ENCODE data around the gene MAST1.
"Not testable (repeated sequence)": the region's sequence is repeated elsewhere in the genome, so short reads cannot be mapped to it uniquely, and the experiment has no call there.

Gene MAST1

DNA sequence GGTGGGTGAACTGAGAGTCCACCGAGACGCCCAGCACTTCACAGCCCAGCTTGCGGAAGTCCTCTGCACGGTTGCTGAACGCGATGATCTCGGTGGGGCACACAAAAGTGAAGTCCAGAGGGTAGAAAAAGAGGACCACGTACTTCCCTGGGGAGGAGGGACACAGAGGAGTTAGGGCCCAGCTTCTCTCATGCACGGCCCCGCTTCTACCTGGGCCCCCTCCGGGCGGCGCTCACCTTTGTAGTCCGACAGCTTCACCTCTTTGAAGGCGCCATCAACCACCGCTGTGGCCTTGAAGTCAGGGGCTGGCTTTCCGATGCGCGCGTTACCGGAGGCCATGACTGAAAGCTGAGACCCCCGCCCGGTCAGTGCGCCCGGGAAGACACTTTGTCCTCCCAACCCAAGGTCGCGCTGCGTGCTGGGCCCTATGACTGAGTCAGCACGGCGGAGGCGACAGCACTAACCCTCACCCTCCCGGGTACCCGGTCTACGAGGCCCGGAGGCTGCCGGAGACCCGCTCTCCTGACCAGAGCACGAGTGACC, 37.3 kb upstream of the MAST1 start:
- H3K27ac ChIP-seq: peak overlapping the region; percentile 92
- H3K9me3 ChIP-seq: no peaks in the 10 kb centered on the region
- peak overlapping the region; percentile 90 for H3K4me3 ChIP-seq
- peak overlapping the region; percentile 87 for H3K4me2 ChIP-seq
- no peak for TF ChIP-seq Cebpa-rat (IDR thresholded peaks at IDR 0.05)
- peaks cover 41% of the 10 kb centered on the region for H3K36me3 ChIP-seq
- H3K9ac ChIP-seq: peak overlapping the region; percentile 97
- H3K27me3 ChIP-seq: no peaks in the 10 kb centered on the region
- H4K20me1 ChIP-seq: peaks cover 21% of the 10 kb centered on the region
- peaks cover 53% of the 10 kb centered on the region for H3K4me1 ChIP-seq

DNA sequence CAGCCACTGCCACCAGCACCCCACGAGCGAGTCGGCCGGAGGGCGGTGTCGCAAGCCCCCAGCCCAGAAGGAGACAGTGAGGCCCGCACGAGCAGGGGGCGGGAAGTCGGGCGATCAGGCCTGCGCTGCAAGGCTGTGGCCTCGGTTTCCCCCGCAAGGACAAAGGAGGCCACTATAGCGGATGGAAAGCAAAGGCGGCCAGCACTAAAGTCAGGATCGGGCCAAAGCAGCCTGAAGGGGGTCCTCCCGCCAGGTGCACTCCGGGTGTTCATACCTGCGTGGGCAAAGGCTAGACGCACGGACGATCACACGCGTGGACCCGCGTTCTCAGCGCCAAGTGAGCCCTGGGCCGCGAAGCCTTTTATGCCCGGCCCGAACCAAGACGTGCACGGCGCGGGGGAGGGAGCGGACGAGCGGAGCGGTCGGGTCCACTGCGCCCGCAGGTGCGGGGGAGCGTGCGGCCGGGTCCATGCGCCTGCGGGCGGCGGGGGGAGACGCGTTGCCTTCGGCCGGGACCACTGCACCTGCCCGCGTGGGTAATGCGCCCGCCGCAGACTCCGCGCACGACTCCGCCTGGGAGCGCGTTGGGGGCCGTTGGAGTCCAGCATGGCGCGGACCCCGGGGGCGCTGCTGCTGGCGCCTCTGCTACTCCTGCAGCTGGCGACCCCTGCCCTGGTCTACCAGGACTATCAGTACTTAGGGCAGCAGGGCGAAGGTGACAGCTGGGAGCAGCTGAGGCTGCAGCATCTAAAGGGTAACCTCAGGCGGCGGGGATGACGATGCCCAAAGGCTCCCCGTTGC, 36.6 kb upstream of the MAST1 start, which contains the start of the genes PRDX2 and THSD8:
Gene PRDX2, minus strand, starts transcription at position 335 of the 801 bp plus-strand sequence. CDS start 539 bp downstream, outside the sequence.
Gene THSD8, plus strand, starts transcription at position 604 of the 801 bp plus-strand sequence. Its CDS starts 3 bp downstream, at position 607.
- H3K4me2 ChIP-seq: peak within 1 kb of the TSS; percentile 87
- H3K27ac ChIP-seq: peak within 1 kb of the TSS; percentile 92
- TF ChIP-seq Cebpa-rat (IDR thresholded peaks at IDR 0.05): no peak
- peak within 1 kb of the TSS; percentile 97 for H3K9ac ChIP-seq
- H3K27me3 ChIP-seq: no peaks in the 10 kb centered on the region
- H3K9me3 ChIP-seq: no peaks in the 10 kb centered on the region
- H4K20me1 ChIP-seq: peaks cover 21% of the 10 kb centered on the region
- peaks cover 51% of the 10 kb centered on the region for H3K4me1 ChIP-seq
- peak within 1 kb of the TSS; percentile 90 for H3K4me3 ChIP-seq
- H3K36me3 ChIP-seq: peaks cover 40% of the 10 kb centered on the region

DNA sequence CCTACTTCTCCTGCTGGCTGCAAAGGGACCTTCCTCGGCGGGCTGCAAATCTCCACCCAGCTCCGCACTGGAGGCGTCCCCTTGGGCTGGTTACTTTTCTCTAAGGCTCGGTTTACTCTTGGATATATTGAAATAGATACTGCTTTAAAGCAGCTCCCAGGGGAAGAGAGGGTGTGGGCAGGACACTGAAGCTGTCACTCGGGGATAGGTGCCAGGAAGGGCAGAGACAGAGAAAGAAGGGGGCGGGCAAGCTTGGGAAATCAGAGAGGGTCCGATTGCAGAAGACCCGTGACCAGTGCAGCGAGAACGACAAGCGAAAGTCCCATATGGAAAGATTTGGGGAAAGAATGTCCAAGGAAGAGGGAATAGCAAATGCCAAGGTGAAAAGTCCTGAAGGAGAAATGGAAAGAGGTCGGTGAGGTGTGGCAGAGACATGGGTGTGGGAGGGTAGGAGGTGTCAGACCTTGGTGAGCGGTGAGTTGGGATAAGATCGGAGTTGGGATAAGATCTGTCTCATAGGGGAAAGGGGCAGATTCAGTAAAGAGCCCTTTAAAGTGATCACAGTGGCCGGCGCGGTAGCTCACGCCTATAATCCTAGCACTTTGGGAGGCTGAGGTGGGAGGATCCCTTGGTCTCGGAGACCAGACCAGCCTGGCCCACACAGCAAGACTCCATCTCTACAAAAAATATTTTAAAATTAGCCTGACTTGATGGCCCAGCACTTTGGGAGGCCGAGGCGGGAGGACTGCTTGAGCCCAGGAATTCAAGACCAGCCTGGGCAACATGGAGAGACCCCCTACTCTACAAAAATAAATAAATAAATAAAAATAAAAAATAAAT, 35.8 kb upstream of the MAST1 start:
- Histone ChIP-seq H4K20me1 (peaks cover 15% of the 10 kb centered on the region), H3K4me2 (peak overlapping the region; percentile 87), H3K27ac (peak overlapping the region; percentile 92), H3K9ac (peak overlapping the region; percentile 97), H3K9me3 (no peaks in the 10 kb centered on the region), H3K36me3 (peaks cover 35% of the 10 kb centered on the region), H3K27me3 (no peaks in the 10 kb centered on the region), H3K4me3 (peak overlapping the region; percentile 90), H3K4me1 (peaks cover 59% of the 10 kb centered on the region)
- no peak for TF ChIP-seq Cebpa-rat (IDR thresholded peaks at IDR 0.05)

DNA sequence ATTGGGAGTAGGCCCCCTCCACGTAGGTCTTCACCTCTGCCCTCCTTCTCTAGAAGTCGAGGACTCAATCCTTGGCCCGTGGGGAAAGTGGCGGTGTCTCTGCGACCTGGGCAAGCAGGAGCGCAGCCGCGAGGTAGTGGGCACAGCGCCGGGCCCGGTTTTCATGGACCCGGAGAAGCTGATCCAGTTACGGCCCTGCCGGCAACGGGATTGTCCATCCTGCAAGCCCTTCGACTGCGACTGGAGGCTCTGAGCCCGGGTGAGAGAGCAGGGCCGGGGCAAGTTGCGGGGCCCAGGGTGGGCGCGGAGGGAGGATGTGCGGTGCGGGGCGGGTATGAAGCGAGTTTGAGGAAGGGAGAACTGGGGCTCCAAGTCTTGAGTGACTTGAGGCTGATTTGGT, 34.3 kb upstream of the MAST1 start:
- Histone ChIP-seq H3K4me1 (peaks cover 59% of the 10 kb centered on the region), H3K9ac (no peak overlapping the region), H3K4me3 (no peak overlapping the region), H4K20me1 (peaks cover 15% of the 10 kb centered on the region), H3K9me3 (no peaks in the 10 kb centered on the region), H3K36me3 (peaks cover 35% of the 10 kb centered on the region), H3K27me3 (no peaks in the 10 kb centered on the region), H3K4me2 (0 out of 2 replicates have a peak overlapping the region, but pooled peaks have one; percentile 14), H3K27ac (no peak overlapping the region)
- TF ChIP-seq Cebpa-rat (IDR thresholded peaks at IDR 0.05): no peak

DNA sequence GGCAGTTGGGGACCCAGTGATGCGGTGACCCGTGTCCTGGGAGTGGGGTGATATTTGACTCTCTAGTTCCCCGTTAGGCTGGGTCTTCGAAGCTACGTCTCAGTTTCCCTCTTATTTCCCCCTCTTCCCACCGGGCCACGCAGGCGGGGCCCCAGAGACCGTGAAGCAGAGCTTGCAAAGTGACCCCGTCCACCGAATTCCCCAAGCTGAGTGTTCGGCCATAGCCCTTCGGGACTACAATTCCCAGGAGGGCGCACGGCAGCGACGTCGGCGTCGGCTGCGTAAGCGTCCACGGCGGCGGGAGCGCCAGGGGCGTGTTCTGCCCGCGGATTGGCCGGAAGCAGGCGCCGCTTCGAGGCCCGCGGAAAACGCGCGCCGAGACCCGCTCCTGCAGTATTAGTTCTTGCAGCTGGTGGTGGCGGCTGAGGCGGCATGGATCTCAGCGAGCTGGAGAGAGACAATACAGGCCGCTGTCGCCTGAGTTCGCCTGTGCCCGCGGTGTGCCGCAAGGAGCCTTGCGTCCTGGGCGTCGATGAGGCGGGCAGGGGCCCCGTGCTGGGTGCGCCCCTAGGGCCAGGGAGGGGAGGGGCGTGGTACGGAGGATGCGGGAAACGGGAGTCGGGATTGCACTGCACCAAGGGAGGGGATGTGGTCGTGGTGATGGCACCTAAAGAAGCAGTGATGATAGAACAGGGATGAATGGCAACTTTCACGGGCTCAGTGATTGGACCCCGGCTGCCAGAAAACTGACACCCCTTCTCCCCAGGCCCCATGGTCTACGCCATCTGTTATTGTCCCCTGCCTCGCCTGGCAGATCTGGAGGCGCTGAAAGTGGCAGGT, 31.9 kb upstream of the MAST1 start, which contains the start of gene RNASEH2A:
Gene RNASEH2A, plus strand, starts transcription at position 343 of the 840 bp plus-strand sequence. Its CDS starts 90 bp downstream, at position 433.
- TF ChIP-seq Cebpa-rat (IDR thresholded peaks at IDR 0.05): no peak
- H3K4me3 ChIP-seq: peak within 1 kb of the TSS; percentile 78
- no peaks in the 10 kb centered on the region for H3K9me3 ChIP-seq
- H3K4me2 ChIP-seq: peak within 1 kb of the TSS; percentile 96
- peak within 1 kb of the TSS; percentile 87 for H3K9ac ChIP-seq
- no peaks in the 10 kb centered on the region for H4K20me1 ChIP-seq
- no peaks in the 10 kb centered on the region for H3K27me3 ChIP-seq
- peaks cover 44% of the 10 kb centered on the region for H3K4me1 ChIP-seq
- H3K36me3 ChIP-seq: peaks cover 43% of the 10 kb centered on the region
- peak within 1 kb of the TSS; percentile 81 for H3K27ac ChIP-seq

DNA sequence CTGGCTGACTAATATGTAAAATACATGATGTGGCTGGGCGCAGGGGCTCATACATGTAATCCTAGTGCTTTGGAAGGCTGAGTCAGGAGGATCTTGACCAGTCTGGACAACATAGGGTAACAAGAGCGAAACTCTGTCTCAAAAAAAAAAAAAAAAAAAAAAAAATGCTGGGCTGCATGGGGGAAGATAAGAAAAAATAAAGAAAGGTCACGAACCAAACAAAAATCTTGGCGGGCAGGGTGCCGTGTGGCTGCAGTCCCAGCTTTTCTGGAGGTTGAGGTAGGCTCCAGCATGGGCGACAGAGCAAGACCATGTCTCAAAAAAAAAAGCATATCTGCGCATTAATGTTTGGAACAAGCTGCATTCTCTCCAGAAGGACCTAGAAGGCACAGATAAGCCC, 23.2 kb upstream of the MAST1 start:
- H3K4me1 ChIP-seq: no peaks in the 10 kb centered on the region
- no peak for TF ChIP-seq Cebpa-rat (IDR thresholded peaks at IDR 0.05)
- H3K4me2 ChIP-seq: no peak overlapping the region
- H4K20me1 ChIP-seq: no peaks in the 10 kb centered on the region
- no peak overlapping the region for H3K9ac ChIP-seq
- H3K36me3 ChIP-seq: peaks cover 74% of the 10 kb centered on the region
- H3K27me3 ChIP-seq: no peaks in the 10 kb centered on the region
- H3K9me3 ChIP-seq: no peaks in the 10 kb centered on the region
- H3K4me3 ChIP-seq: no peak overlapping the region
- no peak overlapping the region for H3K27ac ChIP-seq

DNA sequence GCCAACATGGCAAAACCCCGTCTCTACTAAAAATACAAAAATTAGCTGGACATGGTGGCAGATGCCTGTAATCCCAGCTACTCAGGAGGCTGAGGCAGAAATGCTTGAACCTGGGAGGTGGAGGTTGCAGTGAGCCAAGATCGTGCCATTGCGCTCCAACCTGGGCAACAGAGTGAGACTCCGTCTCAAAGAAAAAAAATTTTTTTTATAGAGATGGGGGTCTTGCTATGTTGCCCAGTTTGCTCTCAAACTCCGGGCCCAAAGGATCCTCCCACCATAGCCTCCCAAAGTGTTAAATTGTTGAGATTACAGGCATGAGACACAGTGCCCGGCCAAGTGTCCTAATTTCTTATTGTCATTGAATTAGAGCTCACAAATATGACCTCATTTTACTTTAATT, 21.1 kb upstream of the MAST1 start:
- not testable (repeated sequence) for H3K4me2 ChIP-seq, H4K20me1 ChIP-seq, H3K4me3 ChIP-seq, H3K27ac ChIP-seq, H3K27me3 ChIP-seq, H3K4me1 ChIP-seq, H3K9ac ChIP-seq, H3K9me3 ChIP-seq
- H3K36me3 ChIP-seq: peaks cover 53% of the 10 kb centered on the region

DNA sequence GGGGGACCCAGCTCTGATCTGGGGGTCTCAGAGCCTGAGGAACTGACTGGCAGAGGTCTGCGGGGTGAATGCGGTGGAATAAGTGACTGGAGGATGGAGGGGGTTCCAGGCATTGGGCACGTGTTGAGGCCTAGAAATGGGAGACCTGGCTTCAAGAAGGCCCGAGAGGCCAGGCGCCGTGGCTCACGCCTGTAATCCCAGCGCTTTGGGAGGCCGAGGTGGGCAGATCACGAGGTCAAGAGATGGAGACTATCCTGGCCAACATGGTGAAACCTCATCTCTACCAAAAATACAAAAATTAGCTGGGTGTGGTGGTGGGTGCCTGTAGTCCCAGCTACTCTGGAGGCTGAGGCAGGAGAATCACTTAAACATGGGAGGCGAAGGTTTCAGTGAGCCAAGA, 20.5 kb upstream of the MAST1 start:
- not testable (repeated sequence) for H3K27me3 ChIP-seq, H3K9me3 ChIP-seq, H4K20me1 ChIP-seq, H3K4me1 ChIP-seq, H3K9ac ChIP-seq, H3K4me2 ChIP-seq, H3K27ac ChIP-seq, H3K4me3 ChIP-seq
- peaks cover 46% of the 10 kb centered on the region for H3K36me3 ChIP-seq

DNA sequence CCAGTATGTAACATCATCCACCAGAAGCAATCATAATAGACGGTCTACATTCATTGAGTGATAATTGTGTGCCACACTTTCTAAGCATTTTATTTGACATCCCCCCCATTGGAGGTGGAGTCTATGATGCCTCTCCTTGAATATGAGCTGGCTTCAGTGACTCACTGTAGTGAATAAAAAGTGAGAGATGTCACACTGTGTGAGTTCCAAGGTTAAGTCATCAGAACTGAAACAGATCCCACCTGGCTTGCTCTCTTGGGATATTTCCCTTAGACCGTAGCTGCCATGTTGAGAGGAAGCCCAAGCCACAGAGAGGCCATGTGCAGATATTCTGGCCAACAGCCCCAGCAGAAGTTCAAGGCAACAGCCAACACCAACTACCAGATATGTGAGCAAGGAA, 16.6 kb upstream of the MAST1 start:
- Histone ChIP-seq H3K9ac (no peak overlapping the region), H3K36me3 (peaks cover 8% of the 10 kb centered on the region; the same call in 1 of the 2 replicates), H3K27me3 (no peaks in the 10 kb centered on the region), H3K4me2 (no peak overlapping the region), H3K27ac (no peak overlapping the region), H3K4me3 (no peak overlapping the region), H4K20me1 (no peaks in the 10 kb centered on the region), H3K4me1 (peaks cover 6% of the 10 kb centered on the region), H3K9me3 (no peaks in the 10 kb centered on the region)
- no peak for TF ChIP-seq Cebpa-rat (IDR thresholded peaks at IDR 0.05)
